ENCODE measurements around the gene S100A6. TPM values are rescaled to one million over a fixed set of nuclear protein-coding genes. Genes with fewer than 3 reads are reported as not detected.

Gene S100A6
- total RNA-seq, 1 experiment from 2014 or later = 1,539 TPM

- DNase-seq (ENCODE audit: low read depth) = peak; percentile 96
Measured at GRCh38 chr1:153545067-153546055, 9.6 kb upstream of the S100A6 start, which contains the start of gene S100A4. Gene S100A4, minus strand, starts transcription at chr1:153545806. Its CDS starts 1,012 bp downstream, at chr1:153544794.

GRCh38 chr1:153544453-153545066, 8.8 kb upstream of the S100A6 start:
- DNase-seq (ENCODE audit: low read depth) = no peak

- DNase-seq (ENCODE audit: low read depth) = no peak
Measured at GRCh38 chr1:153543736-153544135, 7.9 kb upstream of the S100A6 start.

GRCh38 chr1:153542956-153543711, 7.3 kb upstream of the S100A6 start:
- no peak for DNase-seq (ENCODE audit: low read depth)

GRCh38 chr1:153541641-153542590, 6.1 kb upstream of the S100A6 start:
- no peak for DNase-seq (ENCODE audit: low read depth)

- peak; percentile 94 for DNase-seq (ENCODE audit: low read depth)
Measured at GRCh38 chr1:153540394-153541361, 4.9 kb upstream of the S100A6 start, which contains the start of gene S100A5. Gene S100A5, minus strand, starts transcription at chr1:153540934. Its CDS starts 743 bp downstream, at chr1:153540191.

- no peak for DNase-seq (ENCODE audit: low read depth)
Measured at GRCh38 chr1:153539395-153540093, 3.8 kb upstream of the S100A6 start.

- peak; percentile 69 for DNase-seq (ENCODE audit: low read depth)
Measured at GRCh38 chr1:153538315-153538821, 2.6 kb upstream of the S100A6 start.

GRCh38 chr1:153537376-153537730, 1.6 kb upstream of the S100A6 start:
- DNase-seq (ENCODE audit: low read depth) = no peak

GRCh38 chr1:153536671-153537375, 1.0 kb upstream of the S100A6 start:
- no peak for DNase-seq (ENCODE audit: low read depth)

- peak; percentile 98 for DNase-seq (ENCODE audit: low read depth)
Measured at GRCh38 chr1:153536012-153536670, 350 bp upstream of the S100A6 start.

GRCh38 chr1:153534925-153535241, 908 bp downstream of the S100A6 start:
- no peak for DNase-seq (ENCODE audit: low read depth)

GRCh38 chr1:153534226-153534924, 1.4 kb downstream of the S100A6 start:
- DNase-seq (ENCODE audit: low read depth) = peak; percentile 78

- peak; percentile 95 for DNase-seq (ENCODE audit: low read depth)
Measured at GRCh38 chr1:153533689-153534201, 2.0 kb downstream of the S100A6 start.

- DNase-seq (ENCODE audit: low read depth) = peak; percentile 71
Measured at GRCh38 chr1:153532769-153533599, 2.8 kb downstream of the S100A6 start.

- DNase-seq (ENCODE audit: low read depth) = no peak
Measured at GRCh38 chr1:153532181-153532580, 3.6 kb downstream of the S100A6 start.
